RKO (cell line): ENCODE measurements around the gene COL13A1.

ENCODE experiments used
- DNase-seq: peaks from one replicate; pipeline ENCODE4 v3.0.0-alpha.2; 2016; ENCODE audit warnings: low spot score

COL13A1 gene

GRCh38 chr10:69963835-69964710 is 162.4 kb downstream of the COL13A1 start:
- no peak for DNase-seq

- DNase-seq = no peak
Observed at GRCh38 chr10:69965086-69965485, 163.4 kb downstream of the COL13A1 start.

GRCh38 chr10:69965919-69966662 is 164.4 kb downstream of the COL13A1 start:
- DNase-seq = no peak

- DNase-seq = peak; percentile 23
Observed at GRCh38 chr10:69968830-69969229, 167.1 kb downstream of the COL13A1 start.

GRCh38 chr10:69969977-69970376 is 168.3 kb downstream of the COL13A1 start:
- no peak for DNase-seq

- DNase-seq = no peak
Observed at GRCh38 chr10:69972981-69973397, 171.3 kb downstream of the COL13A1 start.

- no peak for DNase-seq
Observed at GRCh38 chr10:69973678-69974077, 172.0 kb downstream of the COL13A1 start.

GRCh38 chr10:69974551-69975155 is 172.9 kb downstream of the COL13A1 start:
- no peak for DNase-seq

- DNase-seq = no peak
Observed at GRCh38 chr10:69976795-69977546, 175.3 kb downstream of the COL13A1 start.

GRCh38 chr10:69979174-69979573 is 177.5 kb downstream of the COL13A1 start:
- DNase-seq = no peak

GRCh38 chr10:69980672-69981071 is 179.0 kb downstream of the COL13A1 start:
- no peak for DNase-seq

- DNase-seq = no peak
Observed at GRCh38 chr10:69988094-69988493, 186.4 kb downstream of the COL13A1 start.

GRCh38 chr10:69991151-69991550 is 189.4 kb downstream of the COL13A1 start:
- DNase-seq = no peak

GRCh38 chr10:69994262-69994661 is 192.6 kb downstream of the COL13A1 start:
- DNase-seq = peak; percentile 67

- DNase-seq = no peak
Observed at GRCh38 chr10:69996611-69997010, 194.9 kb downstream of the COL13A1 start.

GRCh38 chr10:70000262-70000661 is 198.6 kb downstream of the COL13A1 start:
- DNase-seq = no peak

GRCh38 chr10:70007116-70007820 is 205.6 kb downstream of the COL13A1 start:
- DNase-seq = no peak
